Measurements from ENCODE around the gene KIFC1. TPM values are rescaled to one million over a fixed set of nuclear protein-coding genes. Genes with fewer than 3 reads are reported as not detected.

Gene KIFC1
- total and polyA plus RNA-seq, 2 experiments from 2014 or later = 4.0 to 14.4 TPM

- Histone ChIP-seq H3F3A (ENCODE audit: insufficient read depth) (peaks cover 27% of the 10 kb centered on the region), H3K27me3 (replicated peaks; ENCODE audit: insufficient read depth) (no peaks in the 10 kb centered on the region), H4K20me1 (ENCODE audit: insufficient read depth) (no peaks in the 10 kb centered on the region), H3K9ac (no peak overlapping the region), H3K9me3 (ENCODE audit: low read depth) (no peaks in the 10 kb centered on the region), H3K4me2 (ENCODE audit: unreplicated experiment) (no peak overlapping the region), H2AFZ (no peak overlapping the region), H3K4me3 (no peak overlapping the region), H3K36me3 (ENCODE audit: low read depth) (no peaks in the 10 kb centered on the region), H3K4me1 (ENCODE audit: insufficient read depth) (no peaks in the 10 kb centered on the region), H3K79me2 (ENCODE audit: insufficient read depth) (peaks cover 5% of the 10 kb centered on the region), H3K27ac (no peak overlapping the region), H3K9me2 (ENCODE audit: insufficient read depth) (no peaks in the 10 kb centered on the region)
- 98 to 100% methylated on average over 17 of the region's 17 CpGs for WGBS, 2 experiments (ENCODE audit: low coverage in 1 of 2, low lambda C conversion rate in 2 of 2, missing lambda C conversion rate in 2 of 2)
- in situ Hi-C loops (cut with MboI) = no loop called here
- no peak for DNase-seq
- no peak for TF ChIP-seq EZH2phosphoT487 (IDR thresholded peaks at IDR 0.05; ENCODE audit: insufficient read depth, low read depth)
- no peak for TF ChIP-seq EZH2 (IDR thresholded peaks at IDR 0.05; ENCODE audit: insufficient read depth, poor library complexity, severe bottlenecking)
Measured at GRCh38 chr6:33406126-33406525, 14.5 kb downstream of the KIFC1 start.

GRCh38 chr6:33407132-33407718, 15.6 kb downstream of the KIFC1 start:
- H3K36me3 ChIP-seq (ENCODE audit: low read depth) = no peaks in the 10 kb centered on the region
- no peak overlapping the region for H3K4me3 ChIP-seq
- peak overlapping the region; percentile 10; the same call in 1 of the 2 replicates for H3K9ac ChIP-seq
- 82 to 83% methylated on average over 5 of the region's 5 CpGs for WGBS, 2 experiments (ENCODE audit: low coverage in 1 of 2, low lambda C conversion rate in 2 of 2, missing lambda C conversion rate in 2 of 2)
- H3K79me2 ChIP-seq (ENCODE audit: insufficient read depth) = peaks cover 16% of the 10 kb centered on the region
- TF ChIP-seq EZH2phosphoT487 (IDR thresholded peaks at IDR 0.05; ENCODE audit: insufficient read depth, low read depth) (no peak), EZH2 (IDR thresholded peaks at IDR 0.05; ENCODE audit: insufficient read depth, poor library complexity, severe bottlenecking) (no peak)
- no peaks in the 10 kb centered on the region for H3K9me3 ChIP-seq (ENCODE audit: low read depth)
- H2AFZ ChIP-seq = peak overlapping the region; percentile 47
- no peak overlapping the region for H3K4me2 ChIP-seq (ENCODE audit: unreplicated experiment)
- peaks cover 27% of the 10 kb centered on the region for H3F3A ChIP-seq (ENCODE audit: insufficient read depth)
- H3K27me3 ChIP-seq (replicated peaks; ENCODE audit: insufficient read depth) = no peaks in the 10 kb centered on the region
- DNase-seq = peak; percentile 79
- H3K4me1 ChIP-seq (ENCODE audit: insufficient read depth) = 0 out of 2 replicates have a peak, but pooled peaks cover 1% of the 10 kb centered on the region
- H4K20me1 ChIP-seq (ENCODE audit: insufficient read depth) = no peaks in the 10 kb centered on the region
- in situ Hi-C loops (cut with MboI) = no loop called here
- no peaks in the 10 kb centered on the region for H3K9me2 ChIP-seq (ENCODE audit: insufficient read depth)
- peak overlapping the region; percentile 34 for H3K27ac ChIP-seq

- peak overlapping the region; percentile 76 for H3K27ac ChIP-seq
- H3K4me3 ChIP-seq = peak overlapping the region; percentile 94
- TF ChIP-seq EZH2 (IDR thresholded peaks at IDR 0.05; ENCODE audit: insufficient read depth, poor library complexity, severe bottlenecking) (no peak), EZH2phosphoT487 (IDR thresholded peaks at IDR 0.05; ENCODE audit: insufficient read depth, low read depth) (no peak)
- peaks cover 42% of the 10 kb centered on the region for H3K79me2 ChIP-seq (ENCODE audit: insufficient read depth)
- peak; percentile 99 for DNase-seq
- no peaks in the 10 kb centered on the region for H3K36me3 ChIP-seq (ENCODE audit: low read depth)
- H3F3A ChIP-seq (ENCODE audit: insufficient read depth) = peaks cover 36% of the 10 kb centered on the region
- peak overlapping the region; percentile 68 for H3K4me2 ChIP-seq (ENCODE audit: unreplicated experiment)
- H4K20me1 ChIP-seq (ENCODE audit: insufficient read depth) = no peaks in the 10 kb centered on the region
- no peaks in the 10 kb centered on the region for H3K9me3 ChIP-seq (ENCODE audit: low read depth)
- H3K9me2 ChIP-seq (ENCODE audit: insufficient read depth) = no peaks in the 10 kb centered on the region
- no peaks in the 10 kb centered on the region for H3K27me3 ChIP-seq (replicated peaks; ENCODE audit: insufficient read depth)
- 0 out of 2 replicates have a peak, but pooled peaks cover 8% of the 10 kb centered on the region for H3K4me1 ChIP-seq (ENCODE audit: insufficient read depth)
- WGBS, 2 experiments (ENCODE audit: low coverage in 1 of 2, low lambda C conversion rate in 2 of 2, missing lambda C conversion rate in 2 of 2) = 1% methylated on average over 56 to 58 of the region's 65 CpGs
- H3K9ac ChIP-seq = peak overlapping the region; percentile 94
- H2AFZ ChIP-seq = peak overlapping the region; percentile 88
- in situ Hi-C loops (cut with MboI) = no loop called here
Measured at GRCh38 chr6:33410050-33410710, 18.6 kb downstream of the KIFC1 start.

GRCh38 chr6:33410711-33411631, 19.3 kb downstream of the KIFC1 start, which contains the start of gene PHF1:
Gene PHF1 (plus strand): TSS chr6:33411014. CDS start chr6:33412264, 1,250 bp downstream.
- Histone ChIP-seq H3K4me1 (ENCODE audit: insufficient read depth) (peaks cover 16% of the 10 kb centered on the region; the same call in 1 of the 2 replicates), H3K9ac (peak within 1 kb of the TSS; percentile 94), H3K27ac (peak within 1 kb of the TSS; percentile 76), H3F3A (ENCODE audit: insufficient read depth) (peaks cover 40% of the 10 kb centered on the region), H3K9me3 (ENCODE audit: low read depth) (no peaks in the 10 kb centered on the region), H3K27me3 (replicated peaks; ENCODE audit: insufficient read depth) (no peaks in the 10 kb centered on the region), H2AFZ (peak within 1 kb of the TSS; percentile 88), H3K4me2 (ENCODE audit: unreplicated experiment) (peak within 1 kb of the TSS; percentile 93), H3K9me2 (ENCODE audit: insufficient read depth) (no peaks in the 10 kb centered on the region), H4K20me1 (ENCODE audit: insufficient read depth) (no peaks in the 10 kb centered on the region), H3K4me3 (peak within 1 kb of the TSS; percentile 94), H3K36me3 (ENCODE audit: low read depth) (no peaks in the 10 kb centered on the region), H3K79me2 (ENCODE audit: insufficient read depth) (peaks cover 50% of the 10 kb centered on the region)
- 2% methylated on average over 28 to 59 of the region's 67 CpGs for WGBS, 2 experiments (ENCODE audit: low coverage in 1 of 2, low lambda C conversion rate in 2 of 2, missing lambda C conversion rate in 2 of 2)
- peak; percentile 90 for DNase-seq
- in situ Hi-C loops (cut with MboI) = no loop called here
- TF ChIP-seq EZH2 (IDR thresholded peaks at IDR 0.05; ENCODE audit: insufficient read depth, poor library complexity, severe bottlenecking) = no peak
- no peak for TF ChIP-seq EZH2phosphoT487 (IDR thresholded peaks at IDR 0.05; ENCODE audit: insufficient read depth, low read depth)
